IPS-18a (cell line): ENCODE measurements around the gene SPDL1.

Source experiments
- H3K27ac ChIP-seq: one replicate; pipeline ENCODE4 v1.5.1; 2013; ENCODE audit warnings: low read length
- H3K27me3 ChIP-seq: one replicate; pipeline ENCODE4 v1.6.1; 2013; ENCODE audit warnings: mild to moderate bottlenecking, low read length; ENCODE audit not compliant: control insufficient read depth, insufficient read depth
- H3K36me3 ChIP-seq: one replicate; pipeline ENCODE4 v1.6.1; 2013; ENCODE audit warnings: low read depth, low read length; ENCODE audit not compliant: control insufficient read depth
- H3K4me1 ChIP-seq: one replicate; pipeline ENCODE4 v1.6.1; 2013; ENCODE audit warnings: low read depth, low read length; ENCODE audit not compliant: control insufficient read depth
- H3K4me3 ChIP-seq: one replicate; pipeline ENCODE4 v1.5.1; 2013; ENCODE audit warnings: low read length
- H3K9ac ChIP-seq: one replicate; pipeline ENCODE4 v1.6.1; 2013; ENCODE audit warnings: mild to moderate bottlenecking, low read length, moderate library complexity
- H3K9me3 ChIP-seq: one replicate; pipeline ENCODE4 v1.6.1; 2013; ENCODE audit warnings: low read depth, low read length; ENCODE audit not compliant: control insufficient read depth

Gene SPDL1, protein sequence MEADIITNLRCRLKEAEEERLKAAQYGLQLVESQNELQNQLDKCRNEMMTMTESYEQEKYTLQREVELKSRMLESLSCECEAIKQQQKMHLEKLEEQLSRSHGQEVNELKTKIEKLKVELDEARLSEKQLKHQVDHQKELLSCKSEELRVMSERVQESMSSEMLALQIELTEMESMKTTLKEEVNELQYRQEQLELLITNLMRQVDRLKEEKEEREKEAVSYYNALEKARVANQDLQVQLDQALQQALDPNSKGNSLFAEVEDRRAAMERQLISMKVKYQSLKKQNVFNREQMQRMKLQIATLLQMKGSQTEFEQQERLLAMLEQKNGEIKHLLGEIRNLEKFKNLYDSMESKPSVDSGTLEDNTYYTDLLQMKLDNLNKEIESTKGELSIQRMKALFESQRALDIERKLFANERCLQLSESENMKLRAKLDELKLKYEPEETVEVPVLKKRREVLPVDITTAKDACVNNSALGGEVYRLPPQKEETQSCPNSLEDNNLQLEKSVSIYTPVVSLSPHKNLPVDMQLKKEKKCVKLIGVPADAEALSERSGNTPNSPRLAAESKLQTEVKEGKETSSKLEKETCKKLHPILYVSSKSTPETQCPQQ

GRCh38 chr5:169583424-169584220 lies at the start of gene SPDL1:
SPDL1 (plus strand) TSS chr5:169583773; CDS start chr5:169588417, 4,644 bp downstream.
- Histone ChIP-seq H3K9ac (peak within 1 kb of the TSS; percentile 98), H3K27ac (peak within 1 kb of the TSS; percentile 76), H3K27me3 (no peaks in the 10 kb centered on the region), H3K9me3 (no peaks in the 10 kb centered on the region), H3K4me1 (no peaks in the 10 kb centered on the region), H3K4me3 (peak within 1 kb of the TSS; percentile 97), H3K36me3 (peaks cover 10% of the 10 kb centered on the region)

GRCh38 chr5:169534311-169534880 lies 49.2 kb upstream of the SPDL1 start:
- Histone ChIP-seq H3K36me3 (no peaks in the 10 kb centered on the region), H3K27ac (no peak overlapping the region), H3K27me3 (no peaks in the 10 kb centered on the region), H3K9ac (no peak overlapping the region), H3K4me3 (no peak overlapping the region), H3K9me3 (no peaks in the 10 kb centered on the region), H3K4me1 (no peaks in the 10 kb centered on the region)

DNA sequence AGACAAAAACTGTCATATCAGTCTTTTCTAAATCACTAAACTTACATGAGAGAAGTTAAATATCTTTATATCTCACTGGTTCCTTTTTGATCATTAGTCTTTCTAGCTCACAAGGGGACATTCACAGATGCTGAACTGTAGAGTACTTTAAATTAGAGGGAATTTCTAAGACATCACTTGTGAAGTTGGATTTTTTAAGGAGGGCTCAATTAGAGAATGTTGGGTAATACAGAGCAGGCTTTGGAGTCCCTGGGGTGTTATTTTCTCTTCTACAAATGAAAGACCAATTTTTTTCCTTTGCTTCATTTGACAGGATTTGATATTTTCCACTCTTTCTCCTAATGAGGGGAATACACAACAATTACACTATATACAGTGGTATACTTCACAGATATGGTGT lies 48.6 kb upstream of the SPDL1 start:
- Histone ChIP-seq H3K4me3 (no peak overlapping the region), H3K9me3 (no peaks in the 10 kb centered on the region), H3K27ac (no peak overlapping the region)

GRCh38 chr5:169538944-169539343 lies 44.6 kb upstream of the SPDL1 start:
- no peak overlapping the region for H3K4me3 ChIP-seq
- no peaks in the 10 kb centered on the region for H3K36me3 ChIP-seq
- no peaks in the 10 kb centered on the region for H3K4me1 ChIP-seq
- no peaks in the 10 kb centered on the region for H3K27me3 ChIP-seq
- no peak overlapping the region for H3K27ac ChIP-seq
- H3K9ac ChIP-seq, result no peak overlapping the region
- no peaks in the 10 kb centered on the region for H3K9me3 ChIP-seq

More for the DNA sequence above, 48.6 kb upstream of the SPDL1 start:
- no peaks in the 10 kb centered on the region for H3K36me3 ChIP-seq
- no peaks in the 10 kb centered on the region for H3K4me1 ChIP-seq
- no peak overlapping the region for H3K9ac ChIP-seq
- no peaks in the 10 kb centered on the region for H3K27me3 ChIP-seq

DNA sequence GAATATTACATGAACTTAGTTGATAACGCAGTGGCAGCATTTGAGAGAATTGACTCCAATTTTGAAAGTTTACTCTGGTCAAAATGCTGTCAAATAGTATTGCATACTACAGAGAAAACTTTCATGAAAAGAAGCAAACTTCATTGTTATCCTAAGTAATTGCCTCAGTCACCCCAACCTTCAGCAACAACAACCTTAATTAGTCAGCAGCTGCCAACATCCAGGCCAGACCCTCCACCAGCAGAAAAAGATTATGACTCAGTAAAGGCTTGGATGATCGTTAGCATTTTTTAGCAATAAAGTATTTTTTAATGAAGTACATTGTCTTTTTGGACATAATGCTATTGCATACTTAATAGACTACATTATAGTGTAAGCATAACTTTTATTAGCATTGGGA lies 40.8 kb upstream of the SPDL1 start:
- no peaks in the 10 kb centered on the region for H3K36me3 ChIP-seq
- no peak overlapping the region for H3K4me3 ChIP-seq
- H3K27me3 ChIP-seq, result no peaks in the 10 kb centered on the region
- no peak overlapping the region for H3K27ac ChIP-seq
- no peaks in the 10 kb centered on the region for H3K4me1 ChIP-seq
- H3K9me3 ChIP-seq, result no peaks in the 10 kb centered on the region
- H3K9ac ChIP-seq, result no peak overlapping the region

DNA sequence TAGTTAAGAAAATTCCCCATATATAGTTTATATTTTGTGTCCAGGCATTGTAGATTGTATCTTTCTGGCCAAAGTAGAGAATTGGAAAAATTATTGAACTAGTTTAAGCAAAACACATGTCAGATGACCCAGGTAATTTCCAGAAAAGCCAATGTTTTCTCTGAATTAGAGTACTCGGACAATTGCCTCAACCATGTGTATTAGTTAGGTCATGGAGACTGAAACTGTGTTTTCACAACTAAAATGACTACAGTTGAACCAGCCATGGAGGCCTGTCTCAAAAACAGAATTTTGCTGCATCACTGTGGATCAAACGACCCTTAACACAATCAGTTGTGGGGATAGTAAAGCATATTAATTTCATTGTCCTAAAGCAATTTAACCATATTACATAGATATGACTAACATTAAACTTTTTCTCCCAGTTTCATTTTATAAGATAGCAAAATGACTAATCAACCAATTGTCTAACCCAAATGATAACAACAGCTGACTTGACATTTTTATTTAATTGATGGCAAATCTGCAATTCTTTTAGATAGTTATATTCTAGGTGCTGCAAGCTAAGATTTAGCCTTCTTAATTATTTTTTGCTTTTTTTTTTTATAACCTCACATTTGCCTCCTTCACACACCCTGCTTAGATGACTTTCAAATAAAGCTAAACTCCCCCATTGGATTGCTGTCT lies 39.2 kb upstream of the SPDL1 start:
- no peak overlapping the region for H3K9ac ChIP-seq
- H3K27me3 ChIP-seq, result no peaks in the 10 kb centered on the region
- no peak overlapping the region for H3K27ac ChIP-seq
- H3K36me3 ChIP-seq, result no peaks in the 10 kb centered on the region
- no peak overlapping the region for H3K4me3 ChIP-seq
- H3K4me1 ChIP-seq, result no peaks in the 10 kb centered on the region
- no peaks in the 10 kb centered on the region for H3K9me3 ChIP-seq

- Histone ChIP-seq H3K4me1 (no peaks in the 10 kb centered on the region), H3K27me3 (no peaks in the 10 kb centered on the region), H3K36me3 (no peaks in the 10 kb centered on the region), H3K4me3 (no peak overlapping the region), H3K9me3 (no peaks in the 10 kb centered on the region), H3K9ac (no peak overlapping the region), H3K27ac (no peak overlapping the region)
These were observed 37.8 kb upstream of the SPDL1 start for GRCh38 chr5:169545762-169546161.

DNA sequence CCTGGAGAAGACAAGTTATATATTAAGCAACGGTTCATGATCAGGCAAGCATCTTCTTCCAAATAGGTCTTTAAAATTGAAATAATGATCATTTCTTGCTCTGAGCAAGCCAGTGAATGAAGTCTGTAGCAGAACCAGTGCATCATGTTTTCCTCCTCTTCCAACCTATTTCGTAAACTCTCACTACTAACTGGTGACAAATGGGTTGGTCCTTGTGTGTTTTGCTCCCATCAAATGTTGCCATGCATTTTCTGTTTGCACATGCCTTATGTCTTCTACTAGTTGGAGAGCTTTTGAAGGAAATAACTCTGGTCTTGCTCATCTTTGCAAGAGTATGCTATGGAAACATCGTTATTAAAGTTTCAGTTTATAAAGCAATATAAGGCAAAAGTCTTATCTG lies 37.2 kb upstream of the SPDL1 start:
- no peak overlapping the region for H3K4me3 ChIP-seq
- H3K4me1 ChIP-seq, result no peaks in the 10 kb centered on the region
- no peak overlapping the region for H3K27ac ChIP-seq

DNA sequence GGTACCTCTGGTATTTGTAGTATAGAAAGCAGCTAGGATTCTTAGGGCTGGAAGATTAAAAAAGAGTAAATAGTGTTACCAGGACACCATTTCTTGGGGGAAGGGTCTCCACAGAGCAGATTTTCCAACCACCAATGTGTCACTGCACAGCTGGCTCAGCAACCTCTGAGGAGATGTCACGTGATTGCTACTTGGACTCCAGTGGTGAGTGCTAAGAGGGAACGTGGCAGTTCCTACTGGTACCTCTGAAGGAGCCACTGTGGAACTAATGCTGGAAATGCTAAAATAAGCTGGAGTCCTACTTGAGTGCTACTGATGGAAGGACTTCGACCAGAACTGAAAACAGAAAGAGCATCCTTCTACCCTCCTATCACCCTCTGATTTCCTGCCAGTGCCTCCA lies 36.1 kb upstream of the SPDL1 start:
- H3K4me3 ChIP-seq, result no peak overlapping the region
- no peaks in the 10 kb centered on the region for H3K36me3 ChIP-seq
- H3K9ac ChIP-seq, result no peak overlapping the region
- H3K4me1 ChIP-seq, result no peaks in the 10 kb centered on the region
- no peaks in the 10 kb centered on the region for H3K27me3 ChIP-seq
- no peaks in the 10 kb centered on the region for H3K9me3 ChIP-seq
- no peak overlapping the region for H3K27ac ChIP-seq

More for the DNA sequence above, 37.2 kb upstream of the SPDL1 start:
- Histone ChIP-seq H3K9me3 (no peaks in the 10 kb centered on the region), H3K36me3 (no peaks in the 10 kb centered on the region), H3K9ac (no peak overlapping the region), H3K27me3 (no peaks in the 10 kb centered on the region)

GRCh38 chr5:169548315-169548714 lies 35.3 kb upstream of the SPDL1 start:
- Histone ChIP-seq H3K4me1 (no peaks in the 10 kb centered on the region), H3K27me3 (no peaks in the 10 kb centered on the region), H3K27ac (no peak overlapping the region), H3K36me3 (no peaks in the 10 kb centered on the region), H3K9ac (no peak overlapping the region), H3K4me3 (no peak overlapping the region), H3K9me3 (no peaks in the 10 kb centered on the region)
